ENCODE results near the gene SOX13. TPM values are rescaled to one million over a fixed set of nuclear protein-coding genes. Genes with fewer than 3 reads are reported as not detected.

SOX13 gene
- total and polyA plus RNA-seq, 5 donors from 2014 or later: 0.47 TPM; not detected in 4

DNA sequence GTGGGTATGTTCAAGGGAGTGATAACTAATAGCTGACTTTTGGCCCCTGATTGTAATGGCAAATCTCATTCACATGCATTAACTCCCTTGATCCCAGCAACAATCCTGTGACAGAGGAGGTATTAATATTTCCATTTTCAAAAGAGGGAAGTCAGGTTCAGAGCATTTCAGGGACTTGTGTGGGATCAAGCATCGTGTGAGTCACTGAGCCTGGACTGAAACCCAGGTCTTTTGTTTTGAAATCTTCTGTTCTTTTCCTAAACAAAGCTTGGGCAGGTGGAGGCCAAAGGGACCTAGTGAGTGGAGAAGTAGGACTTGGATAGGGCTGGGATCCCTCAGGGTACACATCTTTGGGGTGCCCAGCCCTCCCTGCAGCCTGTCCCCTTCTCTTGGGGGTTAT lies 41.0 kb downstream of the SOX13 start:
- Mint-ChIP-seq H3K27me3 (no peaks in the 10 kb centered on the region), H3K4me3 (no peak overlapping the region), H3K4me1 (no peaks in the 10 kb centered on the region), H3K9me3 (no peaks in the 10 kb centered on the region), H3K27ac (peak overlapping the region in 1 of 3 donors; percentile 6), H3K36me3 (no peaks in the 10 kb centered on the region)
- Histone ChIP-seq H3K27ac (ENCODE audit: insufficient read depth, low read length, poor library complexity, severe bottlenecking) (no peak overlapping the region), H3K9me3 (ENCODE audit: control insufficient read depth in 2 of 2, low read length in 2 of 2) (no peaks in the 10 kb centered on the region), H3K36me3 (ENCODE audit: control insufficient read depth, insufficient read depth, low read length) (no peaks in the 10 kb centered on the region), H3K27me3 (ENCODE audit: control insufficient read depth, insufficient read depth, low read length) (no peaks in the 10 kb centered on the region), H3K4me3 (ENCODE audit: low read depth, low read length) (no peak overlapping the region), H3K4me1 (ENCODE audit: control insufficient read depth, insufficient read depth, low read length, poor library complexity, severe bottlenecking) (no peaks in the 10 kb centered on the region)
- ATAC-seq (ENCODE audit: low read depth in 2 of 2): no peak
- DNase-seq: no peak

DNA sequence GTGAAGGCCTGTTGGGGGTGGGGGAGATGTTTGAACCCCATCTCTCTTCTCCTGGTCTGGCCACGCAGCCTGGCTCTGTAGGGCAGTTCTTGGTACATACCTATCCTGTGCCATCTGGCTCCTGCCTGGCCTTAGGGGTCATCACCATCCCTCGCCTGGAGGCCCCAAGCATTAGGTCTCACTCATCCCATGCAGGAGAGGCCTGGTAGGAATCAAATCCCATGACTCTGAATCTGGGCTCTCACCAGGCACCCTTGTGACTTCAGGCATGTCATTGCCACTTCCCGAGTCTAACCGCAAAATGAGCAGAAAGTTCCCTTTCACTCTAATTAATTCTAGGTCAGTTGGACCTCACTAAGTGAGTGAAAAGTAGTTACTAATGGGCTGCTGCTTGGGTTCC lies 41.7 kb downstream of the SOX13 start:
- Mint-ChIP-seq H3K4me3 (no peak overlapping the region), H3K4me1 (no peaks in the 10 kb centered on the region), H3K36me3 (no peaks in the 10 kb centered on the region), H3K9me3 (no peaks in the 10 kb centered on the region), H3K27me3 (no peaks in the 10 kb centered on the region), H3K27ac (no peak overlapping the region)
- no peaks in the 10 kb centered on the region for H3K27me3 ChIP-seq (ENCODE audit: control insufficient read depth, insufficient read depth, low read length)
- no peaks in the 10 kb centered on the region for H3K36me3 ChIP-seq (ENCODE audit: control insufficient read depth, insufficient read depth, low read length)
- no peak overlapping the region for H3K27ac ChIP-seq (ENCODE audit: insufficient read depth, low read length, poor library complexity, severe bottlenecking)
- DNase-seq (no peak), ATAC-seq (ENCODE audit: low read depth in 2 of 2) (no peak)
- no peaks in the 10 kb centered on the region for H3K9me3 ChIP-seq (ENCODE audit: control insufficient read depth in 2 of 2, low read length in 2 of 2)
- no peaks in the 10 kb centered on the region for H3K4me1 ChIP-seq (ENCODE audit: control insufficient read depth, insufficient read depth, low read length, poor library complexity, severe bottlenecking)
- H3K4me3 ChIP-seq (ENCODE audit: low read depth, low read length): no peak overlapping the region

DNA sequence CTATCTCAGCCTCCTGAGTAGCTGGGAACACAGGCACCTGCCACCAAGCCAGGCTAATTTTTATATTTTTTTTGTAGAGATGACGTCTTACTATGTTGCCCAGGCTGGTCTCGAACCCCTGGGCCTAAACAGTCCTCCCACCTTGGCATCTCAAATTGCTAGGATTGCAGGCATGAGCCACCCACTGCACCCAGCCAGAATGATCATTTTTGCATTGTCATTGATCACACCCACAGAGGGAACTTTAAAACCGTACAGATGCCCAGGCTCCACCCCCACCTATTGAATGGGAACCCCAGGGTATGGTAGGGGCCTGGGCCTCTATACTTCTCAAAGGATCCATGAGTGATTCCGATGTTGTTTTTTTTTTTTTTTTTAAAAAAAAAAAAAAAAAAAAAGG lies 42.2 kb downstream of the SOX13 start:
- no peak overlapping the region for H3K4me3 ChIP-seq (ENCODE audit: low read depth, low read length)
- Mint-ChIP-seq H3K4me1 (no peaks in the 10 kb centered on the region), H3K36me3 (no peaks in the 10 kb centered on the region), H3K27me3 (no peaks in the 10 kb centered on the region), H3K27ac (no peak overlapping the region), H3K9me3 (no peaks in the 10 kb centered on the region), H3K4me3 (no peak overlapping the region)
- ATAC-seq (ENCODE audit: low read depth in 2 of 2) (no peak), DNase-seq (no peak)
- no peak overlapping the region for H3K27ac ChIP-seq (ENCODE audit: insufficient read depth, low read length, poor library complexity, severe bottlenecking)
- H3K9me3 ChIP-seq (ENCODE audit: control insufficient read depth in 2 of 2, low read length in 2 of 2): no peaks in the 10 kb centered on the region
- H3K4me1 ChIP-seq (ENCODE audit: control insufficient read depth, insufficient read depth, low read length, poor library complexity, severe bottlenecking): no peaks in the 10 kb centered on the region
- H3K27me3 ChIP-seq (ENCODE audit: control insufficient read depth, insufficient read depth, low read length): no peaks in the 10 kb centered on the region
- no peaks in the 10 kb centered on the region for H3K36me3 ChIP-seq (ENCODE audit: control insufficient read depth, insufficient read depth, low read length)

DNA sequence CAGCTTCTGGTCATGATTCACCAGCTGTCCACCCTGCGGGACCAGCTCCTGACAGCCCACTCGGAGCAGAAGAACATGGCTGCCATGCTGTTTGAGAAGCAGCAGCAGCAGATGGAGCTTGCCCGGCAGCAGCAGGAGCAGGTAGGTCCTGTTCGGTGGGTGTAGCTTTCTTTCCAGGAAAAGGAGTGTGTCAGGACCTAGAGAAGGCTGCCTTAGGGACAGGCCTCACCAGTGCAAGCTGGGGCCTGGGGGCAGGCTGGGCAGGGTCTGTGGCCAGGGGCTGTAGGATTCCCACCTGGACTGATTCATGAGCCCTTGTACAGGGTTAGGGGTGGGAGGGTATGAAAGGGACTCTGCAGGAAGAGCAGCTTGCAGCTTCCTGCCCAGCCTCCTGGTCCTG lies 43.6 kb downstream of the SOX13 start:
- H3K4me1 Mint-ChIP-seq: no peaks in the 10 kb centered on the region

DNA sequence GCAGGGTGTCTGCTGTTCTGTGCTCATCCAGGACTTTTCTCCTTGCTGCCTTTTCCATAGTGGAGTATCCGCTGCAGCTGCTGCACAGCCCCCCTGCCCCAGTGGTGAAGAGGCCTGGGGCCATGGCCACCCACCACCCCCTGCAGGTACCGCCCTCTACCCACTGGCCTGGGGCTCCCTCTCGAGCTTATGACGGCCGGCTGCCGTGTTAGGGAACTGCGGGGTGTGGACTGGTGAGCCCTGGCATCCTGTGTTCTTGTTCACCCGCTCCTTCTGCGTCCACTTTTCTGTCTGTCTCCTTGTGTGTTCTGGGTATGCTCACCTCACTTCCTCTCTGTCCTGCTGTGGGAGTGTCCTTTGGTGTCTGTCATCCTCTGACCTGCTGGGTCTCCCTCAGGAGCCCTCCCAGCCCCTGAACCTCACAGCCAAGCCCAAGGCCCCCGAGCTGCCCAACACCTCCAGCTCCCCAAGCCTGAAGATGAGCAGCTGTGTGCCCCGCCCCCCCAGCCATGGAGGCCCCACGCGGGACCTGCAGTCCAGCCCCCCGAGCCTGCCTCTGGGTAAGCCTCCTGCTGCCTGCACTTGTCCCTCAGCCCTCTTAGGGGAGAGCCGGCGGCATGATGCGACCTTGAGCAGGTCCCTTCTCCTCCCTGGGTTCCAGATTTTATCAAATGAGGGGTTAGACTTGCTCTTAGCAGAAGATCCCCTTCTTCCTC lies 49.1 kb downstream of the SOX13 start:
- H3K9me3 ChIP-seq (ENCODE audit: control insufficient read depth in 2 of 2, low read length in 2 of 2): no peaks in the 10 kb centered on the region
- H3K36me3 Mint-ChIP-seq: no peaks in the 10 kb centered on the region
- H3K4me3 ChIP-seq (ENCODE audit: low read depth, low read length): no peak overlapping the region
- H3K4me1 ChIP-seq (ENCODE audit: control insufficient read depth, insufficient read depth, low read length, poor library complexity, severe bottlenecking): no peaks in the 10 kb centered on the region
- no peak overlapping the region for H3K27ac ChIP-seq (ENCODE audit: insufficient read depth, low read length, poor library complexity, severe bottlenecking)
- no peak for ATAC-seq (ENCODE audit: low read depth in 2 of 2)
- no peaks in the 10 kb centered on the region for H3K36me3 ChIP-seq (ENCODE audit: control insufficient read depth, insufficient read depth, low read length)
- H3K4me3 Mint-ChIP-seq: no peak overlapping the region
- no peaks in the 10 kb centered on the region for H3K9me3 Mint-ChIP-seq
- H3K27me3 Mint-ChIP-seq: peaks cover 5% of the 10 kb centered on the region
- no peaks in the 10 kb centered on the region for H3K4me1 Mint-ChIP-seq
- H3K27me3 ChIP-seq (ENCODE audit: control insufficient read depth, insufficient read depth, low read length): no peaks in the 10 kb centered on the region
- DNase-seq: no peak
- H3K27ac Mint-ChIP-seq: no peak overlapping the region

More for the DNA sequence above, 43.6 kb downstream of the SOX13 start:
- Histone ChIP-seq H3K27me3 (ENCODE audit: control insufficient read depth, insufficient read depth, low read length) (no peaks in the 10 kb centered on the region), H3K4me3 (ENCODE audit: low read depth, low read length) (no peak overlapping the region), H3K9me3 (ENCODE audit: control insufficient read depth in 2 of 2, low read length in 2 of 2) (no peaks in the 10 kb centered on the region), H3K36me3 (ENCODE audit: control insufficient read depth, insufficient read depth, low read length) (no peaks in the 10 kb centered on the region), H3K4me1 (ENCODE audit: control insufficient read depth, insufficient read depth, low read length, poor library complexity, severe bottlenecking) (no peaks in the 10 kb centered on the region), H3K27ac (ENCODE audit: insufficient read depth, low read length, poor library complexity, severe bottlenecking) (no peak overlapping the region)
- Mint-ChIP-seq H3K9me3 (no peaks in the 10 kb centered on the region), H3K27ac (no peak overlapping the region), H3K4me3 (no peak overlapping the region), H3K27me3 (no peaks in the 10 kb centered on the region), H3K36me3 (no peaks in the 10 kb centered on the region)
- no peak for DNase-seq
- ATAC-seq (ENCODE audit: low read depth in 2 of 2): no peak

DNA sequence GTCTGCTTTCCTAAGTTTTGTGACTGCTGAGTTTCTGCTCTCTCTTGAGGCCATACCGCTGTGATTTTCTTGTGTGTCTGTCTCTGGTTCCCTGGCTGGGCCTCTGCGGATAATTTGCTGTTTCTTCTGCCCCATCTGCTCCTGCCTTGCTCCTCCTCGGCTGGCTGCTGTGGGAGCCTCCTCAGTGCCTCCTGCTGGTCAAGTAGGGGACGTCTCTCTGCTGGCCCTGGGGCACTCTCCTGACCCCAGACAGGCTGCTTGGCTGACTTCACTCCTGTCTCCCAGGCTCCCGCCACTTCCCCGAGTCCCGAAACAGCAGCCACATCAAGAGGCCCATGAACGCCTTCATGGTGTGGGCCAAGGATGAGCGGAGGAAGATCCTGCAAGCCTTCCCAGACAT lies 50.5 kb downstream of the SOX13 start:
- no peaks in the 10 kb centered on the region for H3K4me1 ChIP-seq (ENCODE audit: control insufficient read depth, insufficient read depth, low read length, poor library complexity, severe bottlenecking)
- Mint-ChIP-seq H3K36me3 (no peaks in the 10 kb centered on the region), H3K4me1 (peaks cover 0 to 2% (median 0%) of the 10 kb centered on the region in 4 donors), H3K27ac (no peak overlapping the region), H3K27me3 (peaks cover 10% of the 10 kb centered on the region), H3K4me3 (no peak overlapping the region), H3K9me3 (no peaks in the 10 kb centered on the region)
- no peak for DNase-seq
- no peaks in the 10 kb centered on the region for H3K27me3 ChIP-seq (ENCODE audit: control insufficient read depth, insufficient read depth, low read length)
- H3K4me3 ChIP-seq (ENCODE audit: low read depth, low read length): no peak overlapping the region
- no peaks in the 10 kb centered on the region for H3K36me3 ChIP-seq (ENCODE audit: control insufficient read depth, insufficient read depth, low read length)
- no peaks in the 10 kb centered on the region for H3K9me3 ChIP-seq (ENCODE audit: control insufficient read depth in 2 of 2, low read length in 2 of 2)
- no peak overlapping the region for H3K27ac ChIP-seq (ENCODE audit: insufficient read depth, low read length, poor library complexity, severe bottlenecking)
- ATAC-seq (ENCODE audit: low read depth in 2 of 2): no peak

DNA sequence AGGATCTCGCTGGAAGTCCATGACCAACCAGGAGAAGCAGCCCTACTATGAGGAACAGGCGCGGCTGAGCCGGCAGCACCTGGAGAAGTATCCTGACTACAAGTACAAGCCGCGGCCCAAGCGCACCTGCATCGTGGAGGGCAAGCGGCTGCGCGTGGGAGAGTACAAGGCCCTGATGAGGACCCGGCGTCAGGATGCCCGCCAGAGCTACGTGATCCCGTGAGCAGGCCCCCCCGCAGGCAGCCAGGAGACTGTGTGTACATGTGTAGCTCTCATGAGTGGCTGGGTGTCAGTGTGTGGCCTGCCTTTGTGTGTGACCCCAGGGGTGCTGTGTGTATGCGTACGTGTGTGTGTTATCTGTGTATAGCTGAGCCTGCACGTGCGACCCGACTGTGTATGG lies 51.7 kb downstream of the SOX13 start:
- Histone ChIP-seq H3K27ac (ENCODE audit: insufficient read depth, low read length, poor library complexity, severe bottlenecking) (no peak overlapping the region), H3K27me3 (ENCODE audit: control insufficient read depth, insufficient read depth, low read length) (no peaks in the 10 kb centered on the region), H3K9me3 (ENCODE audit: control insufficient read depth in 2 of 2, low read length in 2 of 2) (no peaks in the 10 kb centered on the region), H3K4me1 (ENCODE audit: control insufficient read depth, insufficient read depth, low read length, poor library complexity, severe bottlenecking) (no peaks in the 10 kb centered on the region), H3K36me3 (ENCODE audit: control insufficient read depth, insufficient read depth, low read length) (no peaks in the 10 kb centered on the region), H3K4me3 (ENCODE audit: low read depth, low read length) (no peak overlapping the region)
- ATAC-seq (ENCODE audit: low read depth in 2 of 2) (no peak), DNase-seq (no peak)
- peaks cover 14% of the 10 kb centered on the region for H3K27me3 Mint-ChIP-seq
- H3K9me3 Mint-ChIP-seq: no peaks in the 10 kb centered on the region
- H3K36me3 Mint-ChIP-seq: no peaks in the 10 kb centered on the region
- H3K4me3 Mint-ChIP-seq: no peak overlapping the region
- H3K27ac Mint-ChIP-seq: no peak overlapping the region
- peaks cover 0 to 8% (median 4%) of the 10 kb centered on the region in 4 donors for H3K4me1 Mint-ChIP-seq

DNA sequence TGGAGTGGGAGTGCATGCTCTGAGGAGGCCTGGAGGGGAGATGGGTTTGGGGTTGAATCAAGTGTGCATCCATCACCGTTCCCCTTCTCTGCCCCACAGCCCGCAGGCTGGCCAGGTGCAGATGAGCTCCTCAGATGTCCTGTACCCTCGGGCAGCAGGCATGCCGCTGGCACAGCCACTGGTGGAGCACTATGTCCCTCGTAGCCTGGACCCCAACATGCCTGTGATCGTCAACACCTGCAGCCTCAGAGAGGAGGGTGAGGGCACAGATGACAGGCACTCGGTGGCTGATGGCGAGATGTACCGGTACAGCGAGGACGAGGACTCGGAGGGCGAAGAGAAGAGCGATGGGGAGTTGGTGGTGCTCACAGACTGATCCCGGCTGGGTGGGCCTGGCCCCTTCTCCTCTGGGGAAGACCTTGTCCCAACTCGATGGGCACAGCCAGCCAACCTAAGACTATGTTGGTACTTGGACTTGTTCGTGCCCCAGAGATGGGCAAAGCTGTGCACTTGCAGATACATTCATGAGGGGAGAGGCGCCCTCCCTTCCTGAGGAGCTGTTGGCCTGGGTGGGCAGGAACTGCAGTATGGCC lies 52.9 kb downstream of the SOX13 start:
- H3K27ac ChIP-seq (ENCODE audit: insufficient read depth, low read length, poor library complexity, severe bottlenecking): no peak overlapping the region
- Mint-ChIP-seq H3K36me3 (no peaks in the 10 kb centered on the region), H3K27ac (no peak overlapping the region), H3K9me3 (no peaks in the 10 kb centered on the region), H3K4me1 (peaks cover 0 to 8% (median 4%) of the 10 kb centered on the region in 4 donors), H3K4me3 (no peak overlapping the region), H3K27me3 (peaks cover 14% of the 10 kb centered on the region)
- no peaks in the 10 kb centered on the region for H3K4me1 ChIP-seq (ENCODE audit: control insufficient read depth, insufficient read depth, low read length, poor library complexity, severe bottlenecking)
- no peaks in the 10 kb centered on the region for H3K36me3 ChIP-seq (ENCODE audit: control insufficient read depth, insufficient read depth, low read length)
- H3K9me3 ChIP-seq (ENCODE audit: control insufficient read depth in 2 of 2, low read length in 2 of 2): no peaks in the 10 kb centered on the region
- no peaks in the 10 kb centered on the region for H3K27me3 ChIP-seq (ENCODE audit: control insufficient read depth, insufficient read depth, low read length)
- ATAC-seq (ENCODE audit: low read depth in 2 of 2) (no peak), DNase-seq (no peak)
- H3K4me3 ChIP-seq (ENCODE audit: low read depth, low read length): no peak overlapping the region
